T-cell (primary cell): ENCODE data around the gene BAZ2B. TPM values are rescaled to one million over a fixed set of nuclear protein-coding genes. Genes with fewer than 3 reads are reported as not detected.

ENCODE experiments used
- ATAC-seq, 4 experiments: fragments of 200-7000 bp in 3 of 4; fragments of 150-1000 bp in 1 of 4; cut with Tn5 transposase; replicated peaks in 1 of 4; 1 replicate in 3 of 4; 2 replicates in 1 of 4; pipeline ENCODE4 v1.10.0; 2021; ENCODE audit warnings: moderate library complexity in 3 of 4, mild to moderate bottlenecking in 2 of 4, moderate number of reproducible peaks in 1 of 4
- CTCF ChIA-PET, 2 donors: fragments of 300-600 bp; sonication (Branson Sonifier 250); formaldehyde crosslinking; loops; one replicate each; lab custom pipeline; 2022; ENCODE audit warnings: antibody characterized with exemption in 2 of 2; lab: Charles Lee
- POLR2A ChIA-PET, 2 donors: fragments of 300-600 bp; sonication (Branson Sonifier 250); formaldehyde crosslinking; loops; one replicate each; lab custom pipeline; 2022; ENCODE audit warnings: antibody characterized with exemption in 2 of 2; lab: Charles Lee
- DNase-seq, 35 experiments: peaks; one replicate each; pipeline versions ENCODE4 v3.0.0 to v3.0.0-alpha.2; 2013 to 2023
- H3K27ac ChIP-seq: one replicate; pipeline ENCODE4 v1.5.1; 2013; ENCODE audit warnings: low read length
- H3K27me3 ChIP-seq, 2 experiments: replicated peaks in 1 of 2; 1 replicate in 1 of 2; 2 replicates in 1 of 2; pipeline versions ENCODE4 v1.6.1 to v1.7.0; 2013; ENCODE audit warnings: low read length in 1 of 2, mixed read lengths in 1 of 2; ENCODE audit not compliant: control insufficient read depth in 2 of 2, insufficient read depth in 2 of 2; ENCODE audit errors: extremely low read depth in 1 of 2
- H3K36me3 ChIP-seq, 2 donors: 1 replicate in 1 of 2; 2 replicates in 1 of 2; pipeline versions ENCODE4 v1.6.1 to v1.7.0; 2013; ENCODE audit warnings: low read length in 1 of 2; ENCODE audit not compliant: control insufficient read depth in 2 of 2, insufficient read depth in 1 of 2; ENCODE audit errors: extremely low read depth in 1 of 2
- H3K4me1 ChIP-seq, 2 experiments: 1 replicate in 1 of 2; 2 replicates in 1 of 2; pipeline versions ENCODE4 v1.6.1 to v1.7.0; 2013; ENCODE audit warnings: low read length in 2 of 2, mixed read lengths in 1 of 2; ENCODE audit not compliant: insufficient read depth in 2 of 2, control insufficient read depth in 1 of 2; ENCODE audit errors: extremely low read depth in 1 of 2
- H3K4me3 ChIP-seq, 2 donors: 1 replicate in 1 of 2; 2 replicates in 1 of 2; pipeline versions ENCODE4 v1.5.1 to v1.7.0; 2013; ENCODE audit warnings: mild to moderate bottlenecking in 2 of 2, low read length in 1 of 2, moderate library complexity in 1 of 2; ENCODE audit not compliant: control insufficient read depth in 1 of 2; ENCODE audit errors: extremely low read depth in 1 of 2
- H3K9me3 ChIP-seq: 2 replicates; pipeline ENCODE4 v1.7.0; 2013
- H3K27ac Mint-ChIP-seq, 2 donors: one replicate each; pipeline ENCODE4 v1.8.0; 2020 to 2021; ENCODE audit warnings: mild to moderate bottlenecking in 2 of 2, mixed read lengths in 2 of 2
- H3K27me3 Mint-ChIP-seq, 2 donors: one replicate each; pipeline ENCODE4 v1.8.0; 2021 to 2022; ENCODE audit warnings: mixed read lengths in 2 of 2
- H3K36me3 Mint-ChIP-seq: one replicate; pipeline ENCODE4 v1.8.0; 2021; ENCODE audit warnings: mixed read lengths
- H3K4me1 Mint-ChIP-seq, 3 donors: one replicate each; pipeline ENCODE4 v1.8.0; 2020 to 2022; ENCODE audit warnings: mixed read lengths in 3 of 3, mild to moderate bottlenecking in 1 of 3
- H3K4me3 Mint-ChIP-seq, 3 donors: one replicate each; pipeline ENCODE4 v1.8.0; 2020 to 2022; ENCODE audit warnings: mild to moderate bottlenecking in 3 of 3, mixed read lengths in 3 of 3, moderate library complexity in 3 of 3
- H3K9me3 Mint-ChIP-seq, 3 donors: one replicate each; pipeline ENCODE4 v1.8.0; 2020 to 2022; ENCODE audit warnings: mixed read lengths in 3 of 3
- WGBS: methylation state at CpG from one replicate; pipeline ENCODE4 v1.1.5; 2013; ENCODE audit warnings: missing lambda C conversion rate; ENCODE audit not compliant: insufficient coverage; 5-methylcytosine and 5-hydroxymethylcytosine counted together
- total RNA-seq, 35 experiments: library from RNA in 6 of 35; stranded (reverse) in 6 of 35; fragments of 120-200 nt in 1 of 35; gene quantifications; one replicate each; pipeline versions ENCODE4 v1.2.1 to v1.2.4 and lab custom pipeline; 2013 to 2026

The BAZ2B gene
- total RNA-seq (10 to 100 TPM; 21.2 to 38.5 (median 27.2) TPM), total RNA-seq (lab: John Stamatoyannopoulos, UW) (9.3 to 73.1 (median 44.0) reads per million in 29 experiments)
- 54.7 TPM for total RNA-seq (2013)

GRCh38 chr2:159616286-159616701 lies at the start of gene BAZ2B:
Gene BAZ2B (minus strand): TSS chr2:159616548. CDS start chr2:159478719, 137,829 bp downstream.
- no peaks in the 10 kb centered on the region for H3K9me3 Mint-ChIP-seq
- peaks cover 0 to 13% of the 10 kb centered on the region in 2 experiments for H3K27me3 ChIP-seq
- H3K4me3 ChIP-seq, result peak within 1 kb of the TSS; percentile 55 to 90
- no CpG with 5 or more reads among the region's 6 CpGs for WGBS
- H3K27ac Mint-ChIP-seq, result peak within 1 kb of the TSS in 1 of 2 donors; percentile 67
- H3K4me1 Mint-ChIP-seq, result peaks cover 13 to 16% (median 15%) of the 10 kb centered on the region in 3 donors
- peaks cover 17 to 30% of the 10 kb centered on the region in 2 donors for H3K27me3 Mint-ChIP-seq
- H3K4me3 Mint-ChIP-seq, result peak within 1 kb of the TSS; percentile 84 to 91 (median 86)
- H3K36me3 Mint-ChIP-seq, result peaks cover 4% of the 10 kb centered on the region
- ChIA-PET POLR2A (interaction anchor here in 1 of 2 donors (0.6 kb wide), 1 partner anchor 166 kb away, joined by 3 read pairs; no protein-coding TSS in a partner anchor), CTCF (no interaction called here)
- no peak within 1 kb of the TSS for H3K27ac ChIP-seq
- H3K4me1 ChIP-seq, result peaks cover 9 to 13% of the 10 kb centered on the region in 2 experiments
- no peaks in the 10 kb centered on the region for H3K36me3 ChIP-seq
- ATAC-seq (peak in 3 of 4 experiments; percentile 26 to 68 (median 41)), DNase-seq (peak in 4 of 35 experiments; percentile 4 to 38 (median 8))
- H3K9me3 ChIP-seq, result no peaks in the 10 kb centered on the region

- DNase-seq (no peak), ATAC-seq (no peak)
- H3K27ac ChIP-seq, result no peak overlapping the region
- no peaks in the 10 kb centered on the region for H3K27me3 Mint-ChIP-seq
- CTCF ChIA-PET, result interaction anchor here in 1 of 2 donors (0.7 kb wide), 1 partner anchor 99 kb away, joined by 3 read pairs; no protein-coding TSS in a partner anchor
- peaks cover 13% of the 10 kb centered on the region for H3K36me3 Mint-ChIP-seq
- H3K9me3 Mint-ChIP-seq, result peaks cover 6 to 15% (median 7%) of the 10 kb centered on the region in 3 donors
- no peak overlapping the region for H3K27ac Mint-ChIP-seq
- H3K9me3 ChIP-seq, result no peaks in the 10 kb centered on the region
- no peak overlapping the region for H3K4me3 ChIP-seq
- H3K27me3 ChIP-seq, result no peaks in the 10 kb centered on the region
- no peaks in the 10 kb centered on the region for H3K36me3 ChIP-seq
- no peaks in the 10 kb centered on the region for H3K4me1 ChIP-seq
- POLR2A ChIA-PET, result interaction anchor here in 1 of 2 donors (0.6 kb wide), 1 partner anchor 128 kb away, joined by 4 read pairs; no protein-coding TSS in a partner anchor
- H3K4me1 Mint-ChIP-seq, result no peaks in the 10 kb centered on the region
- no peak overlapping the region for H3K4me3 Mint-ChIP-seq
These were observed 44.9 kb upstream of the BAZ2B start for GRCh38 chr2:159661286-159661685.

- ChIA-PET POLR2A (no interaction called here), CTCF (no interaction called here)
- peaks cover 15 to 33% (median 20%) of the 10 kb centered on the region in 3 donors for H3K9me3 Mint-ChIP-seq
- peaks cover 14% of the 10 kb centered on the region for H3K36me3 Mint-ChIP-seq
- Histone ChIP-seq H3K4me1 (no peaks in the 10 kb centered on the region), H3K27me3 (no peaks in the 10 kb centered on the region), H3K36me3 (no peaks in the 10 kb centered on the region), H3K9me3 (no peaks in the 10 kb centered on the region), H3K27ac (no peak overlapping the region), H3K4me3 (no peak overlapping the region)
- no peak overlapping the region for H3K4me3 Mint-ChIP-seq
- H3K4me1 Mint-ChIP-seq, result no peaks in the 10 kb centered on the region
- H3K27ac Mint-ChIP-seq, result no peak overlapping the region
- ATAC-seq (no peak), DNase-seq (no peak)
- no peaks in the 10 kb centered on the region for H3K27me3 Mint-ChIP-seq
- WGBS, result 100% methylated on average over 2 of the region's 6 CpGs
These were observed 42.8 kb upstream of the BAZ2B start for GRCh38 chr2:159658881-159659873.

GRCh38 chr2:159653962-159654361 lies 37.6 kb upstream of the BAZ2B start:
- peaks cover 14% of the 10 kb centered on the region for H3K36me3 Mint-ChIP-seq
- Histone ChIP-seq H3K4me1 (no peaks in the 10 kb centered on the region), H3K27ac (no peak overlapping the region), H3K9me3 (no peaks in the 10 kb centered on the region), H3K36me3 (no peaks in the 10 kb centered on the region), H3K27me3 (no peaks in the 10 kb centered on the region), H3K4me3 (no peak overlapping the region)
- no peak overlapping the region for H3K27ac Mint-ChIP-seq
- H3K4me3 Mint-ChIP-seq, result no peak overlapping the region
- no peak for DNase-seq
- H3K9me3 Mint-ChIP-seq, result peaks cover 12 to 35% (median 20%) of the 10 kb centered on the region in 3 donors
- no CpG with 5 or more reads among the region's 2 CpGs for WGBS
- CTCF ChIA-PET, result no interaction called here
- no peaks in the 10 kb centered on the region for H3K4me1 Mint-ChIP-seq
- ATAC-seq, result no peak
- POLR2A ChIA-PET, result no interaction called here
- H3K27me3 Mint-ChIP-seq, result no peaks in the 10 kb centered on the region

GRCh38 chr2:159651884-159652283 lies 35.5 kb upstream of the BAZ2B start:
- H3K36me3 ChIP-seq, result no peaks in the 10 kb centered on the region
- no peaks in the 10 kb centered on the region for H3K4me1 Mint-ChIP-seq
- ChIA-PET CTCF (no interaction called here), POLR2A (no interaction called here)
- no peak overlapping the region for H3K4me3 Mint-ChIP-seq
- no peaks in the 10 kb centered on the region for H3K9me3 ChIP-seq
- H3K4me1 ChIP-seq, result no peaks in the 10 kb centered on the region
- H3K27me3 Mint-ChIP-seq, result no peaks in the 10 kb centered on the region
- no peak overlapping the region for H3K4me3 ChIP-seq
- WGBS, result no CpG with 5 or more reads among the region's 1 CpG
- DNase-seq (no peak), ATAC-seq (no peak)
- no peak overlapping the region for H3K27ac Mint-ChIP-seq
- peaks cover 8% of the 10 kb centered on the region for H3K36me3 Mint-ChIP-seq
- no peak overlapping the region for H3K27ac ChIP-seq
- no peaks in the 10 kb centered on the region for H3K27me3 ChIP-seq
- peaks cover 14 to 24% (median 17%) of the 10 kb centered on the region in 3 donors for H3K9me3 Mint-ChIP-seq

- ATAC-seq (no peak), DNase-seq (no peak)
- H3K9me3 ChIP-seq, result no peaks in the 10 kb centered on the region
- H3K36me3 ChIP-seq, result no peaks in the 10 kb centered on the region
- ChIA-PET POLR2A (no interaction called here), CTCF (no interaction called here)
- Mint-ChIP-seq H3K4me3 (no peak overlapping the region), H3K27me3 (no peaks in the 10 kb centered on the region), H3K27ac (no peak overlapping the region), H3K4me1 (no peaks in the 10 kb centered on the region), H3K9me3 (peaks cover 12 to 24% (median 20%) of the 10 kb centered on the region in 3 donors), H3K36me3 (peaks cover 11% of the 10 kb centered on the region)
- no peak overlapping the region for H3K4me3 ChIP-seq
- no peaks in the 10 kb centered on the region for H3K4me1 ChIP-seq
- no peaks in the 10 kb centered on the region for H3K27me3 ChIP-seq
- no peak overlapping the region for H3K27ac ChIP-seq
These were observed 34.2 kb upstream of the BAZ2B start for GRCh38 chr2:159650574-159650973.
